ENCODE results near the gene BPIFB3. TPM values are rescaled to one million over a fixed set of nuclear protein-coding genes. Genes with fewer than 3 reads are reported as not detected.
"Not testable (repeated sequence)": the region's sequence is repeated elsewhere in the genome, so short reads cannot be mapped to it uniquely, and the experiment has no call there.

The BPIFB3 gene
- total RNA-seq, 1 donor from 2014 or later, result not detected

DNA sequence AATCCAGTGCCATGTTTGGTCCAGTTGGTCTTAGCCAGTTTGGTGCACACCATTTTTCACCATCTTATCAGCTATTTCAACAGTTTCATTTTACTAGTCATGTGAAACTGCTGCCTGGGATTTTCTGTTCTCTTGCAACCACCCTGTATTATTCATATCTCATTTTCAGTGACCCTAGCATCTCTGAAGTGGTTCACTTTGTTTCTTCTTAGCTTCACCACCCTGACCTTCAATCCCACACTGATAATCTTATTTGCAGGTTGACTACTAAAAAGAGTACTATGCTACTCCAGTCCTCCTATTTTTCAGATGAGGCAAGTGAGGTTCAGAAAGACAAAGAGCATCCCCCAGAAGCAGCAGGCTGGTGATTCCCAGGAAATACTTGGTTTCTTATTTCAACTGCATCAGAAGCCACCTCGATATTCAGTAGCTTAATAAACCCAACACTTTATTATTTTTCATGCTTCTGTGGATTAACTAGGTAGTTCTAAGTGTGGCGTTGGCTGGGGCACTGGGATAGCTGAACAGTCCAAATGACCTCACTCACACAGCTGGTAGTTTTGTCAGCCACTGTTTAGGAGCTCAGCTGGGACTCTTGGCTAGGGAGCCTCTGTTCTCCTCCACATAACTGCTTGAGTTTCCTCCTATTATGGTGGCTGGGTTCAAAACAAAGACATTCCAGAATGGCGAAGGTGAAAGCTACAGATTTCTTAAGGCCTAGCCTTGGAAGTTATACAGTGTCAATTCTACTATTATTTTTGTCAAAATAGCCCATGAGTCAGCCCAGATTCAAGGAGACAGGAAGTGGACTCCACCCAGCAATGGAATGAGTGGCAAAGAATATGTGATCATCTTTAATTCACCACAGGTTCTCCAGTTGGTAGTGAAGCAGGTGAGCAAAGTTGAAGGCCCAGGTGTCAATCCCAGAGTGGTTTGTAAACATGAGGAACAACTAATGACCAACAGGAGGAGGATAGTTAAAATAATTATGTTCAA, 66.3 kb downstream of the BPIFB3 start:
- DNase-seq (ENCODE audit: low read depth), result no peak

DNA sequence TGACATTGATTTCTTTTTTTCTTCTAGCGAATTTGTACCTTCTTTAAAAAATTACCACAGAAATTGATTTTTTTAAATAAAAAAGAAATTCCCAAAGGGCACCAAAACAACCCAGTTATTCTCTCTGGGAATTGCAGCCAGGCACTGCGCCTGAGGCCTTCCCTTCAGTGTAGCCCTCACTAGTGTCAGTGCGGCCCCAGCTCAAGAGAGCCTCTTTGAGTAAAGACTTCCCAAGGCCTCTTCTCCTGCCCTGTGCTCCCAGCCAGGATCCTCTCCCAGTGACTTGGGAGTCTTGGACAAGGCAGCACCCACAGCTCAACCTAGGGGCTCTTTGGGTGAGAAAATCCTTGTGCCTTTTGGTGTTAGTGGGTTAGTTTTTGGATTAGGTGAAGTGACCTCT, 67.2 kb downstream of the BPIFB3 start:
- no peak for DNase-seq (ENCODE audit: low read depth)

GRCh38 chr20:33122297-33122696, 68.6 kb downstream of the BPIFB3 start:
- DNase-seq (ENCODE audit: low read depth), result not testable (repeated sequence)

Other genes with a start within 250 kb of the BPIFB3 start
- gene MAPRE1, start 233.9 kb upstream of the BPIFB3 start, total RNA-seq, result 151 and 160 TPM in 2 replicates
- 0.05 TPM in 1 of 2 replicates, not detected in the other for gene EFCAB8, start 195.0 kb upstream of the BPIFB3 start, total RNA-seq
- gene SUN5, start 49.5 kb upstream of the BPIFB3 start, total RNA-seq, result not detected in 2 replicates
- gene BPIFB2, start 46.2 kb upstream of the BPIFB3 start, total RNA-seq, result not detected in 2 replicates
- not detected in 2 replicates for gene BPIFB6, start 22.3 kb upstream of the BPIFB3 start, total RNA-seq
- gene BPIFB4, start 25.7 kb downstream of the BPIFB3 start, total RNA-seq, result not detected in 2 replicates
- gene BPIFA2, start 114.3 kb downstream of the BPIFB3 start, total RNA-seq, result not detected in 2 replicates
- not detected in 2 replicates for gene BPIFA3, start 163.4 kb downstream of the BPIFB3 start, total RNA-seq
- gene BPIFA1, start 182.1 kb downstream of the BPIFB3 start, total RNA-seq, result not detected in 2 replicates
- gene BPIFB1, start 229.3 kb downstream of the BPIFB3 start, total RNA-seq, result not detected in 2 replicates

Data from renal cortical epithelial cell (primary cell).